Stimulated activated CD4-positive, alpha-beta T cell treated with anti-CD3 and anti-CD28 coated beads, Interleukin-1b, Interleukin-23, amount 100 ng/mL, for 1 hour (primary cell): ENCODE results near the gene LHFPL3.
"Not testable (repeated sequence)": the region's sequence is repeated elsewhere in the genome, so short reads cannot be mapped to it uniquely, and the experiment has no call there.

Experiments used
- DNase-seq, 2 donors: peaks; one replicate each; pipeline ENCODE4 v3.0.0-alpha.2; 2020; ENCODE audit warnings: low read depth in 2 of 2

The LHFPL3 gene

DNA sequence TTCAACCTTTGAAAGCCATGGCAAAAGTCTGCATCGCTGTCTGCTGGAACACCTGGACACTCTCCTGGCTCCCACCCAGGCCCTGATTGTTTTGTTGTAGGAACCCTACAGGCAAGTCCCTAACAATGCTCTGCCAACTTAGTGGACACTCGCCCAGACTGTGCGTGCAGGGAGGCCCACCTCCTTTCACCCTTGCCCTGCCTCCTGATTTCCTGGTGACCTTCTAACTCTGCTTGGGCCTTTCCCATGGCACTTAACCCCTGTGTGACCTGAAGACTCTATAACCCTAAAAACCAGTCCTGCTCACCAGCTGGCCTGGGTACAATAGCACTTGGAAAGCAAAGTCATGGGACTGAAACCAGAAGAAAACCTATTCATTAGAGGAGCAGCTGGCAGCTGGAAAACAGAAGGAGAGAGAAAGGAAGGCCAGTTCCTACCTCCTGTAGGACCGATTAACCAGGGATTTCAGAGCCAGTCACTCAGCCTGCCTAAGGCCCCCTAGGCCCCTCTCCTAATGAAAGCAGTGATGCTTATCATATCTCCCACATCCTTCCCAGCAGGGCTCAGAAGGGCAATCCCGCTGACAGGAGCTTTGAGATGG is 602.9 kb downstream of the LHFPL3 start:
- DNase-seq: no peak

- DNase-seq: no peak
These were observed 604.6 kb downstream of the LHFPL3 start for GRCh38 chr7:104933022-104933421.

DNA sequence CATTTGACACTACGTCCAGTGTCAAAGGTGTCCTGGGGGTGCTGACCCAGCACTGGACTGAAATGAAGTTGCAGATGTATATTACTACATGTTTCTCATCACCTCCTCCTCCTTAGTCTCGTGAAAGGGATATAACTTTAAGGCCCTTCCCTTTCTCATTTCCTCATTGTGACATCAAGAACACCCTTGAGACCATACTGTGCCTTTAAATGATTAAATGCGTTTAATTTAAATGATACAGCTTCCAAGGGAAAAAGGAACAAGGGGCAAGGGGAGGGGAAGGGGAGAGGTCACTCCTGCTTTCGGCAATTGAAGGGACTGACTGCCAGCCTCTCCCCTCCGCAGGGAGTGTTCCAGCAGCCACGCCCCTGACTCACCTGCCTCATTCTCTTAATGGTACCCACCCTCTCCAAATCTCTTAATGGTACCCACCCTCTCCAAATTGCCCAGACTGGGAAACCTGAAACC is 605.2 kb downstream of the LHFPL3 start:
- no peak for DNase-seq

DNA sequence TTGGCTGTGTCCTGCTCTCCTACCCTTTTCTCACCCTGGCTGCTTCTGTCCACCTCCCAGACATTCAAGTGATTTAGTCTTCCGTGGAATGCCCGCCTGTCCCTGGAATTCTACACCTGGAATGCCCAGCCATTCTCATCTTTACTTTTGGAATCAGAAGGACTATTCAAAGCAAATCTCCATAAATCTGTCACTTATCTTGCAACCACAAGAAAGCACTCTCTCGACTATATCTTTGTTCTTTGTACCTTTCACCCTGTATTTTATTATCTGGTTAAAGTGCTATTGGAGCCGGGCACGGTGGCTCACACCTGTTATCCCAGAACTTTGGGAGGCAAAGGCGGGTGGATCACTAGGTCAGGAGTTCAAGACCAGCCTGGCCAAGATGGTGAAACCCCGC is 606.3 kb downstream of the LHFPL3 start:
- DNase-seq: no peak

DNA sequence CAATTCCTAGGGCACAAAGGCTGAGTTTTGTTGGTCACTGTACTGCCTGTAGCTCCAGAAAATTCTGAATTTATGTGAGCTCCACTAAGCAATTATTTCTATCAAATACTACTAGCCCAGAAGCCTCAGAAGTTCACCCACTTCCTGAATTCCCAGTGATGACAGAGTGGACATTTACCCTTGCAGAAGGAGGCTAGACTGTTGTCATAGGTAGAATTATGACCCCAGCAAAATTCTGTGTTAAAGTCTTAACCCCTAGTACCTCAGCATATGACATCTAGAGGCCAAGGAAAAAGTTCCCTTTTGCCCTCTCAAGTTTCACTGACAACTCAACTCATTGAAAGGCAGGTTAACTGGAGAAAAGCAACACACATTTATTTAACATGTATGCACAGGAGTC is 606.9 kb downstream of the LHFPL3 start:
- DNase-seq: no peak

DNA sequence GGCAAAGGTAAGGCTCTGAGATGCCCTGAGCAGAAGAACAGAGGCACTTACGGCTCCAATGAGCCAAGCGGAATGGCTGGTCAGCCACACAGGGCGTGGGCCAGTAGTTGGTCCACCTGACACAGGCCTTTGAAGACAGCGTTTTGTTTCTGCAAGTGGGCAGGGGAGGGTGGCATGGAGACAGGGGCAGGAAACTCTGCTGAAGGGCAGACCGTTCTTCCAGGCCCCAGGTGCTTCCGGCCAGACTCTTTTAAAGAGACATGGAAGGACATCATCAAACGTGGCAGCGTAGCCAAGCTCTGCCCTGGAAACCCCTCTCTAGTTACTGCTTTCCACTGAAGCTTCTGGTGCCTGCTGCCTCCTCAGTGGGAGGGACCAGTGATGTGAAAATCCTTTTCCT is 608.1 kb downstream of the LHFPL3 start:
- DNase-seq: no peak

GRCh38 chr7:104937489-104937888 is 609.1 kb downstream of the LHFPL3 start:
- DNase-seq: not testable (repeated sequence)

- no peak for DNase-seq
These were observed 610.5 kb downstream of the LHFPL3 start for GRCh38 chr7:104938741-104939390.

DNA sequence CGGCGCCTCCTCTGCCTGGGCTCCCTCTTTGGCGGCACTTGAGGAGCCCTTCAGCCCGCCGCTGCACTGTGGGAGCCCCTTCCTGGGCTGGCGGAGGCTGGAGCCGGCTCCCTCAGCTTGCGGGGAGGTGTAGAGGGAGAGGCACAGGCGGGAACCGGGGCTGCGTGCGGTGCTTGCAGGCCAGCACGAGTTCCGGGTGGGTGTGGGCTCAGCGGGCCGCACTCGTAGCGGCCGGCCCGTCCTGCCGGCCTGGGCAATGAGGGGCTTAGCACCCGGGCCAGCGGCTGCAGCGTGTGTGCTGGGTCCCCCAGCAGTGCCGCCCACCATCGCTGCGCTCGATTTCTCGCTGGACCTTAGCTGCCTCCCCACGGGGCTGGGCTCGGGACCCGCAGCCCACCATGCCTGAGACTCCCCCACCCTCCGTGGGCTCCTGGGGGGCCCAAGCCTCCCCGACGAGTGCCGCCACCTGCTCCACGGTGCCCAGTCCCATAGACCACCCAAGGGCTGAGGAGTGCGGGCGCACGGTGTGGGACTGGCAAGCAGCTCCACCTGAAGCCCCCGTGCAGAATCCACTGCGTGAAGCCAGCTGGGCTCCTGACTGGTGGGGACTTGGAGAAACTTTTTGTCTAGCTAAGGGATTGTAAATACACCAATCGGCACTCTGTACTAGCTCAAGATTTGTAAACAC is 611.8 kb downstream of the LHFPL3 start:
- DNase-seq: no peak

DNA sequence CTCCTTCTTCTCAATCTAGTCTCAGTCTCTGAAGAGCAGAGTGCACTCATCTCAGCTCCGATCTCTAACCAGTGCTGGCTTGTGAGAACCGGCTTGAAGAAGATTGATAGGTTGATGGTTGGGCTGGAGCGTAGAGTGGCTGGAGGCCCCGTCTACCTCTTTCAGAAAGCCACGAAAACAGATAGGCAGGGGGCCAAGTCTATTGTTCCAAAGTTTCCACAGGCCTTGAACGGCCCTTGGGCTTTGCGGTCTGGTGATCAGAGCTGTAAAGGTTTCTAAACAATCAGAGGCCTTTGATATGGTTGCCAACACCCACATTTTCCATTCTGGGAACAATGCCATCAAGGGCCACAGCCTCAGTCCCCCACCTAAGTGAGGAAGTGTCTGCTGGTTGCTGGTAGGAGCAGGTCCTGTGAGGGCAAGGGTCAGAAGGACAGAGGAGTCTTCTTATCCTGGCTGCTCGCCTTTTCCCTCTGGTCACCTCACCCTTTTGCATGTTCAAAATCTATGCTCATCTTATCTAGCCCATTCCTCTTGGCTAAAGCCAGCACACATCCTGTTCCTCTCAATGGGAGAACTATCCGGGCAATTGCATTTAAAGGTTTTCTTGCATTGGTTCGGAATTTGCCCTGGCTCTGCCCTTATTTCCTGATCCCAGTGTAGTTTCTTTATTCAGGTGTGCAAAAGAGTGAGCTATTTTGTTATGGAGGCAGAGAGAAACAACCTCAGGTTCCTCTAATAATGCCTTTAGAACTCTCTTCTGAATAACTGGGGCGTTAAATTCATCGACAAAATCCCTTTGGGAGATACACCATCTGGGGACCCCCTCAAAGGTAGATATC is 615.3 kb downstream of the LHFPL3 start:
- DNase-seq: peak in 1 of 2 donors; percentile 32

DNA sequence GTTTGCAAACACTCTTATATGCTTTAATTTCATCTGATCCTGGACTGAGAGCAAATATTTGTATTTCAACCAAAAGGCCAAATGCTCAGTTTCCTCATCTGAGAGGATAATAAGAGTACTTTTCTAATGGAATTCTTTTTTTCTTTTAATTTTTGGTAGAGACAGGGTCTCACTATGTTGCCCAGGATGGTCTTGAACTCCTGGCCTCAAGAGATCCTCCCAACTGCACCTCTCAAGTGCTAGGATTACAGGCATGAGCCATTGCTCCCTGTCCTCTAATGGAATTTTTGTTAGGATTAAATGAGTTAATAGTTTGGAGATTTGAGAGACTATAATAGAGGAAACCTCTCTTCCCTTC is 617.2 kb downstream of the LHFPL3 start:
- DNase-seq: no peak

DNA sequence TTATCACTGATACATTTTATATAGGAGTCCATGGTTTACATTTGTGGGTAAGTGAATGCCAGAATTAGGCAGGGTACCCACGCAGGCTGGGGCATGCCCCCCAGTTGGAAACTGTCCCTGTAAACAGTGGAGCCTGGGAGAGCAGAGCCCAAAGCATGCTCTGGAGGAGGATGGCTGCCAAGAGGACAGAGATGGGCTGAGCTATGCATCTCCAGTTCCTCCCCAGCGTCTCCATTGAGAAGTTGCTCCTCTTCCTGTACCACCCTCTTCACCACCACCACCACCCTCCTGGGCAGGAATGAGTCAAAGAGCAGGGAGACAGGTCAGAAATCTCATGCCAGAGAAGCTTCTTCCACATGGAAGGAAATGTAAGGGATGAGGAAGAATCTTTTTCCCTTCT is 617.9 kb downstream of the LHFPL3 start:
- no peak for DNase-seq

GRCh38 chr7:104950006-104950405 is 621.6 kb downstream of the LHFPL3 start:
- no peak for DNase-seq

GRCh38 chr7:104950754-104951153 is 622.4 kb downstream of the LHFPL3 start:
- no peak for DNase-seq

DNA sequence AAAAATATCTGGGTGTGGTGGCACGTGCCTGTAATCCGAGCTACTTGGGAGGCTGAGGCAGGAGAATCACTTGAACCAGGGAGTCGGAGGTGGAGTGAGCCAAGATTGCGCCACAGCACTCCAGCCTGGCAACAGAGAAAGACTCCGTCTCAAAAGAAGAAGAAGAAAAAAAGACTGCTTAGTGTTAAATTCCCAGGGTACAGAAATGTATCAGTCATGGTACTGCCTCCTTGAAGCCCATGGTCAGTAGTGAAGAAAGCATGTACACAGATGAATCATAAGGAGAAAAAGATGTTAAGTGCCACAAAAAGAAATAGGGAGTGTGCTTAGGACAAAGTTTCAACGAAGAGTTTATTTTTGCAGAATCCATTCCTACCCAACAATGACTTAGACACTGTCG is 623.1 kb downstream of the LHFPL3 start:
- no peak for DNase-seq

DNA sequence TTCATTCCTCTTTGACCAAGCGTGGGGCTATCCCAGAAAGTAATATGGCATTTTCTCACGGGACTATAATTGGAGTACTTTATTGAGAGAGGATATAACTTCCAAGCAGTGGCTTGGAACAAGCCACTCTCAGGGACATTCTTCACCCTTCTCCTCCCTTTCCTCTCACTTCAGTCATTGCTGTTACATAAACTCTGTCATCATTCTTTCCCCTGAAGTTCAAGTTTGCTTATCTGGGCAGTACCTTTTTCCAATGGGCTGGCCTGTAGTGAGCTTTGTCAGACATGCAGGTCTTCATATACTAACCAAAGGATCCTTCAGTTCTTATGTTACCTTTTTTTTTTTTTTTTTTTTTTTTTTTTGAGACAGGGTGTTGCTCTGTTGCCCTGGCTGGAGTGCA is 626.9 kb downstream of the LHFPL3 start:
- no peak for DNase-seq
